Stomach (tissue), 9 donors: Measurements from ENCODE around the gene FBH1. TPM values are rescaled to one million over a fixed set of nuclear protein-coding genes. Genes with fewer than 3 reads are reported as not detected.
A peak's percentile ranks its signal among the peaks of the same experiment; 100 is the strongest.

Experiments
- DNase-seq, 2 donors: peaks; one replicate each; pipeline versions ENCODE4 v3.0.0 to v3.0.0-alpha.2; 2013 to 2019
- H3K27ac ChIP-seq, 5 donors: fragments of 200-600 bp in 4 of 5; sonication (generic) in 4 of 5; one replicate each; pipeline ENCODE4 v1.5.1; 2013 to 2019; ENCODE audit warnings: mild to moderate bottlenecking in 1 of 5, moderate library complexity in 1 of 5
- H3K27me3 ChIP-seq, 3 donors: fragments of 200-600 bp; sonication (generic); one replicate each; pipeline ENCODE4 v1.5.1; 2017 to 2019; ENCODE audit warnings: mixed run types in 1 of 3
- H3K36me3 ChIP-seq, 4 donors: fragments of 200-600 bp; sonication (generic); 1 replicate in 3 of 4; 2 replicates in 1 of 4; pipeline ENCODE4 v1.5.1; 2016 to 2019
- H3K4me1 ChIP-seq, 4 donors: fragments of 200-600 bp; sonication (generic); one replicate each; pipeline ENCODE4 v1.5.1; 2016 to 2019
- H3K4me3 ChIP-seq, 4 donors: fragments of 200-600 bp; sonication (generic) in 3 of 4; one replicate each; pipeline ENCODE4 v1.5.1; 2016 to 2019; ENCODE audit warnings: mild to moderate bottlenecking in 1 of 4
- H3K9me3 ChIP-seq, 4 donors: fragments of 200-600 bp; sonication (generic); one replicate each; pipeline ENCODE4 v1.5.1; 2016 to 2019
- EP300 ChIP-seq: sonication (generic); formaldehyde crosslinking; IDR thresholded peaks from one replicate; pipeline ENCODE4 v1.6.1; 2017; ENCODE audit warnings: antibody characterized with exemption
- POLR2A ChIP-seq, 4 donors: fragments of 450-650 bp; IDR thresholded peaks; one replicate each; pipeline ENCODE4 v1.6.1; 2016; ENCODE audit warnings: antibody characterized with exemption in 4 of 4, control low read depth in 2 of 4, mild to moderate bottlenecking in 1 of 4, moderate library complexity in 1 of 4
- POLR2AphosphoS5 ChIP-seq, 3 donors: sonication (generic); formaldehyde crosslinking; IDR thresholded peaks; one replicate each; pipeline ENCODE4 v1.6.1; 2016; ENCODE audit warnings: antibody characterized with exemption in 3 of 3
- WGBS, 5 donors: extraction: QIAGEN DNeasy Blood & Tissue Kit in 3 of 5; methylation state at CpG; one replicate each; pipeline versions ENCODE4 v1.1.5 to v1.1.7; 2013 to 2018; 5-methylcytosine and 5-hydroxymethylcytosine counted together
- intact Hi-C: fragments of 100-400 bp; cut with DNase I; formaldehyde crosslinking; loops from one replicate; pipeline ENCODE4 v1.15.1; 2023; ENCODE audit warnings: low total_unique reads
- polyA plus RNA-seq, 3 donors: library from polyadenylated mRNA; stranded (reverse); fragments of 200-250 nt; gene quantifications; one replicate each; pipeline ENCODE4 v1.2.3, GENCODE V29; 2013
- total RNA-seq, 5 donors: library from RNA; depleted of rRNA; stranded (reverse); fragments of >200 nt; gene quantifications; one replicate each; pipeline versions ENCODE4 v1.1.0 to v1.2.3, GENCODE V29; 2014 to 2016
- TF ChIP-seq, protein P1 (sequence below), 7 experiments: fragments of 450-650 bp in 4 of 7; fragments of 200-600 bp in 3 of 7; sonication (generic) in 3 of 7; IDR thresholded peaks; one replicate each; pipeline ENCODE4 v1.5.1; 2016 to 2019; ENCODE audit warnings: antibody characterized with exemption in 7 of 7, control low read depth in 2 of 7, mild to moderate bottlenecking in 1 of 7
- donor health status: healthy with polysubstance abuse.
- donor health status: Bipolar disorder and iron deficiency.
- donor health status: healthy.

The FBH1 gene
- total and polyA plus RNA-seq, 8 donors, result 38.4 to 192 (median 53.3) TPM

DNA sequence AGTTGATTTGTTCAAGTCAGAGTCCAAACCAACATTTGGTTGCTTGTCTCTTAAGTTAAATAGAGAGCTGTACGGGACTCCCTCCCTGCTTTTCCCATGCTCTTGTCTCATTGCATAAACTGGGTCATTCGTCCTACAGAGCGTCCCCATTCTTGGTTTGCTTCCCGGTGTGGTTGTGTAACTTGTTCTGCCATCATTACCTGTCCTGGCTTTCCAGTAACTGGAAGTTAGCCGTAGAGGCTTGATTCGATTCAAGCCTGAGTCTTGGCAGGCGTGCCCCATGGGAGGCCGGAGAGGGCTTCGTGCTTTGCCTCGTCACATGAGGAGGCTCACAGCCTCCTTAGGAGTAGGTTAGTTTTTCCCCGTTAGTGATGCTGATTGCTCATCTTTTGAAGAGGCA lies 40.2 kb downstream of the FBH1 start:
- Histone ChIP-seq H3K27me3 (no peaks in the 10 kb centered on the region), H3K4me1 (no peaks in the 10 kb centered on the region), H3K4me3 (no peak overlapping the region), H3K36me3 (peaks cover 58 to 97% (median 95%) of the 10 kb centered on the region in 4 donors), H3K27ac (peak overlapping the region in 1 of 5 donors; percentile 7), H3K9me3 (no peaks in the 10 kb centered on the region)
- TF ChIP-seq POLR2AphosphoS5 (IDR thresholded peaks at IDR 0.05), result no peak
- TF ChIP-seq EP300, result no peak
- TF ChIP-seq POLR2A (IDR thresholded peaks at IDR 0.05), result no peak
- TF ChIP-seq, protein P1, sequence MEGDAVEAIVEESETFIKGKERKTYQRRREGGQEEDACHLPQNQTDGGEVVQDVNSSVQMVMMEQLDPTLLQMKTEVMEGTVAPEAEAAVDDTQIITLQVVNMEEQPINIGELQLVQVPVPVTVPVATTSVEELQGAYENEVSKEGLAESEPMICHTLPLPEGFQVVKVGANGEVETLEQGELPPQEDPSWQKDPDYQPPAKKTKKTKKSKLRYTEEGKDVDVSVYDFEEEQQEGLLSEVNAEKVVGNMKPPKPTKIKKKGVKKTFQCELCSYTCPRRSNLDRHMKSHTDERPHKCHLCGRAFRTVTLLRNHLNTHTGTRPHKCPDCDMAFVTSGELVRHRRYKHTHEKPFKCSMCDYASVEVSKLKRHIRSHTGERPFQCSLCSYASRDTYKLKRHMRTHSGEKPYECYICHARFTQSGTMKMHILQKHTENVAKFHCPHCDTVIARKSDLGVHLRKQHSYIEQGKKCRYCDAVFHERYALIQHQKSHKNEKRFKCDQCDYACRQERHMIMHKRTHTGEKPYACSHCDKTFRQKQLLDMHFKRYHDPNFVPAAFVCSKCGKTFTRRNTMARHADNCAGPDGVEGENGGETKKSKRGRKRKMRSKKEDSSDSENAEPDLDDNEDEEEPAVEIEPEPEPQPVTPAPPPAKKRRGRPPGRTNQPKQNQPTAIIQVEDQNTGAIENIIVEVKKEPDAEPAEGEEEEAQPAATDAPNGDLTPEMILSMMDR (IDR thresholded peaks at IDR 0.05), result no peak
- no peak for DNase-seq
- intact Hi-C loops, result no loop called here
- 86 to 97% (median 89%) methylated on average over 11 of the region's 11 CpGs for WGBS, 5 donors

DNA sequence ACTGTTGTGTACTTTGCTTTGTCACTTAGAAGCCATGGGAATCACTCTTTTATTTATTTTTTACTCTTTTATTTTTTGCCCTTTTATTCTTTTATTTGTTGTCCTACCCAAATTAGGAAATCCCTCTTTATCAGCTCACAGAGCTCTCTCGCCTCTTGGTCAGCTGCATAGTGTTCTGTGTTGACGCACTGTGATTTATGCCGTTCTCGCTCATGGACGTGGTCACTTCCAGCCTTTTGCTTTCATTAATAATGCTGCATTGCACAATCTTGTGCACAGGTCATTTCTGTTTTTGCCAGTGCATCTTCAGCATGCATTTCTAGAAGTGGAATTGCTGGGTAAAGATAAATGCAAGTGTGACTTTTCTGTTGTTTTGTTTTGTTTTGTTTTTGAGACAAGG lies 42.3 kb downstream of the FBH1 start:
- TF ChIP-seq POLR2AphosphoS5 (IDR thresholded peaks at IDR 0.05) (peak; percentile 31 to 52 (median 32)), POLR2A (IDR thresholded peaks at IDR 0.05) (no peak)
- Histone ChIP-seq H3K27ac (peak overlapping the region in 2 of 5 donors; percentile 56 to 59), H3K4me3 (no peak overlapping the region), H3K36me3 (peaks cover 57 to 97% (median 95%) of the 10 kb centered on the region in 4 donors), H3K27me3 (no peaks in the 10 kb centered on the region), H3K4me1 (no peaks in the 10 kb centered on the region), H3K9me3 (no peaks in the 10 kb centered on the region)
- DNase-seq, result no peak
- intact Hi-C loops, result no loop called here
- WGBS, 5 donors, result 82 to 86% (median 83%) methylated on average over 5 of the region's 5 CpGs

DNA sequence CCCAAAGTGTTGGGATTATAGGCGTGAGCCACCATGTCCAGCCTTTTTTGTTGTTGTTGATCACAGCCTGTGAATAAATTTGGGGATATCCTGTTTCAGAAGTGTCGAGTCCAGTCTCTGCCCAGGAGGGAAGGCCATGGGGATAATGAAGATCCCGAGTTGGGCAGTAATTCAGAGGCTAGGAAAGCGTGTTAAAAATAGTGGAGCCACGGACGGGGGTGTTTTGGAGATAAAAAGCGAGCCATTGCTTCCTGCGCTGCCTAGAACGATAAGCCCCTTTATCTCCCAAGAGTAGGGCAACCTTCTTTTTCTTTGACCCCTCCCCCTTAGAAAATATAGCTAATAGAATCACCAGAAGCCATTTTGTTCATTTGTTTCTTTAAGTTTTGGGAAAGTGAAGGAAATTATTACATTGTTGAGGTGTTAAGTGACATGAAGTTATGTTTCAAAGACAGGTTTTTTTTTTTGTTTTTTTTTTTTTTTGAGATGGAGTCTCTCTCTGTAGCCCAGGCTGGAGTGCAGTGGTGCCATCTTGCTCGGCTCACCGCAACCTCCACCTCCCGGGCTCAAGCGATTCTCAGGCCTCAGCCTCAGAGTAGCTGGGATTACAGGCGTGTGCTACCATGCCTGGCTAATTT lies 44.0 kb downstream of the FBH1 start:
- Histone ChIP-seq H3K4me1 (no peaks in the 10 kb centered on the region), H3K4me3 (no peak overlapping the region), H3K9me3 (no peaks in the 10 kb centered on the region), H3K36me3 (peaks cover 50 to 97% (median 95%) of the 10 kb centered on the region in 4 donors), H3K27me3 (no peaks in the 10 kb centered on the region), H3K27ac (peak overlapping the region in 1 of 5 donors; percentile 49)
- TF ChIP-seq, protein P1 (IDR thresholded peaks at IDR 0.05), result no peak
- TF ChIP-seq POLR2A (IDR thresholded peaks at IDR 0.05) (no peak), POLR2AphosphoS5 (IDR thresholded peaks at IDR 0.05) (no peak), EP300 (no peak)
- WGBS, 5 donors, result 93 to 95% (median 94%) methylated on average over 14 of the region's 14 CpGs
- intact Hi-C loops, result no loop called here
- DNase-seq, result no peak

DNA sequence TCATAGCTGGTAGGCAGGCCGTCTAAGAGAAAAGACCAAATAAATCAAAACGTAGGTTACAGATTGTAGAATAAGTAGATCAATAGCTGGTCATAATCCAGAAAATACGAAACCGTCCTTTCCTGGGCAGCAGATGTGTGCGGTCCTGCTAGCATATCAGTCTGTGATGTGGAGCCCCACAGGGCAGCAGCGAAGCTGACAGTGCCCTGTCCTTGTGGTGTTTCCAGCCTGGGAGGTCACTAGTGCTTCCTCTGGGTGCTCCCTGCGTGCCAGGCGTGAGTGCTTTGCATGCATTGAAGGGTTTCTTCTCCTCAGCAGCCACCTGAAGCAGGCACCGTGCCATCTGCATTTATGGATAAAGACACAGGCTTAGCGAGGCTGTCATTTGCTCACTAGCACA lies 45.6 kb downstream of the FBH1 start:
- no peaks in the 10 kb centered on the region for H3K4me1 ChIP-seq
- H3K36me3 ChIP-seq, result peaks cover 38 to 83% (median 81%) of the 10 kb centered on the region in 4 donors
- no peak overlapping the region for H3K4me3 ChIP-seq
- DNase-seq, result no peak
- no peak overlapping the region for H3K27ac ChIP-seq
- no peaks in the 10 kb centered on the region for H3K27me3 ChIP-seq
- 91 to 96% (median 95%) methylated on average over 8 to 10 of the region's 10 CpGs for WGBS, 5 donors
- H3K9me3 ChIP-seq, result no peaks in the 10 kb centered on the region
- intact Hi-C loops, result no loop called here
- TF ChIP-seq, protein P1 (IDR thresholded peaks at IDR 0.05), result no peak
- TF ChIP-seq POLR2A (IDR thresholded peaks at IDR 0.05), result no peak
- no peak for TF ChIP-seq EP300
- no peak for TF ChIP-seq POLR2AphosphoS5 (IDR thresholded peaks at IDR 0.05)

DNA sequence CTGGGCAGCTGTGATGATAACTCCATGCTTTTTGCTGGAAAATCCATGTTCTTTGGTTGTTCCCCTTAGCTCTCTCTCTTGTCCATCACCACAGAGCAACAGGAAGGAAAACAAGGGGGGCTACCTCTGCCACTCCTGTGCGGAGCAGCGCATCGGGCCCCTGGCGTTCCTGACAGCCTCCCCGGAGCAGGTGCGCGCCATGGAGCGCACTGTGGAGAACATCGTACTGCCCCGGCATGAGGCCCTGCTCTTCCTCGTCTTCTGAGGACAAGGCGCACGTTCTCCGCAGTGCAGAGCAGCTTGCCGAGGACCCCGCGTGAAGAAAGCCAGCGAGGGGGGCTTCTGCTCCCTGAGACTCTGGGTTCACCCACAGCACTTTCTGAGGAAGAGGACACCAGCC lies 47.0 kb downstream of the FBH1 start:
- 87 to 98% (median 94%) methylated on average over 16 to 18 of the region's 18 CpGs for WGBS, 5 donors
- no peak overlapping the region for H3K27ac ChIP-seq
- H3K27me3 ChIP-seq, result no peaks in the 10 kb centered on the region
- no peak for DNase-seq
- TF ChIP-seq POLR2A (IDR thresholded peaks at IDR 0.05) (no peak), POLR2AphosphoS5 (IDR thresholded peaks at IDR 0.05) (no peak), EP300 (no peak)
- TF ChIP-seq, protein P1 (IDR thresholded peaks at IDR 0.05), result no peak
- H3K36me3 ChIP-seq, result peaks cover 34 to 70% (median 67%) of the 10 kb centered on the region in 4 donors
- no peaks in the 10 kb centered on the region for H3K4me1 ChIP-seq
- no peak overlapping the region for H3K4me3 ChIP-seq
- intact Hi-C loops, result no loop called here
- no peaks in the 10 kb centered on the region for H3K9me3 ChIP-seq
